Neutrophil (primary cell): ENCODE results near the gene MDM2.

Experiments
- H3K27ac ChIP-seq: fragments of 200-600 bp; sonication (generic); 2 replicates; pipeline ENCODE4 v1.5.1; 2016; ENCODE audit warnings: mild to moderate bottlenecking, moderate library complexity
- H3K27me3 ChIP-seq: fragments of 200-600 bp; sonication (generic); 2 replicates; pipeline ENCODE4 v1.6.0; 2016; ENCODE audit warnings: mild to moderate bottlenecking
- H3K36me3 ChIP-seq: fragments of 200-600 bp; sonication (generic); 2 replicates; pipeline ENCODE4 v1.5.1; 2017
- H3K4me1 ChIP-seq, 2 experiments: fragments of 200-600 bp in 1 of 2; sonication (generic) in 1 of 2; 1 replicate in 1 of 2; 2 replicates in 1 of 2; pipeline versions ENCODE4 v1.5.1 to v1.6.1; 2013 to 2016; ENCODE audit warnings: low read depth in 1 of 2, low read length in 1 of 2, mild to moderate bottlenecking in 1 of 2, moderate library complexity in 1 of 2; ENCODE audit not compliant: control insufficient read depth in 1 of 2, insufficient read depth in 1 of 2
- H3K4me3 ChIP-seq, 2 experiments: fragments of 200-600 bp in 1 of 2; sonication (generic) in 1 of 2; 1 replicate in 1 of 2; 2 replicates in 1 of 2; pipeline ENCODE4 v1.5.1; 2013 to 2016; ENCODE audit warnings: low read depth in 1 of 2, low read length in 1 of 2, mild to moderate bottlenecking in 1 of 2, moderate library complexity in 1 of 2
- H3K9me3 ChIP-seq: fragments of 200-600 bp; sonication (generic); 2 replicates; pipeline ENCODE4 v1.5.1; 2016
- CTCF ChIP-seq: fragments of 200-600 bp; sonication (generic); IDR thresholded peaks from 2 replicates; pipeline ENCODE4 v1.5.1; 2016; ENCODE audit warnings: antibody characterized with exemption

Gene MDM2

GRCh38 chr12:68824131-68824530, 16.2 kb downstream of the MDM2 start:
- no peaks in the 10 kb centered on the region for H3K27me3 ChIP-seq
- no peak for TF ChIP-seq CTCF
- no peak overlapping the region for H3K4me3 ChIP-seq
- H3K27ac ChIP-seq, result no peak overlapping the region
- H3K9me3 ChIP-seq, result no peaks in the 10 kb centered on the region
- H3K4me1 ChIP-seq, result no peaks in the 10 kb centered on the region
- H3K36me3 ChIP-seq, result peaks cover 92% of the 10 kb centered on the region

- Histone ChIP-seq H3K27me3 (no peaks in the 10 kb centered on the region), H3K4me3 (no peak overlapping the region), H3K36me3 (peaks cover 93% of the 10 kb centered on the region), H3K27ac (no peak overlapping the region), H3K9me3 (no peaks in the 10 kb centered on the region), H3K4me1 (no peaks in the 10 kb centered on the region)
- TF ChIP-seq CTCF, result no peak
These were observed 16.7 kb downstream of the MDM2 start for GRCh38 chr12:68824597-68825250.

- no peaks in the 10 kb centered on the region for H3K4me1 ChIP-seq
- H3K36me3 ChIP-seq, result peaks cover 93% of the 10 kb centered on the region
- no peaks in the 10 kb centered on the region for H3K9me3 ChIP-seq
- H3K27me3 ChIP-seq, result no peaks in the 10 kb centered on the region
- no peak overlapping the region for H3K4me3 ChIP-seq
- no peak for TF ChIP-seq CTCF
- H3K27ac ChIP-seq, result no peak overlapping the region
These were observed 17.7 kb downstream of the MDM2 start for GRCh38 chr12:68825569-68826217.

DNA sequence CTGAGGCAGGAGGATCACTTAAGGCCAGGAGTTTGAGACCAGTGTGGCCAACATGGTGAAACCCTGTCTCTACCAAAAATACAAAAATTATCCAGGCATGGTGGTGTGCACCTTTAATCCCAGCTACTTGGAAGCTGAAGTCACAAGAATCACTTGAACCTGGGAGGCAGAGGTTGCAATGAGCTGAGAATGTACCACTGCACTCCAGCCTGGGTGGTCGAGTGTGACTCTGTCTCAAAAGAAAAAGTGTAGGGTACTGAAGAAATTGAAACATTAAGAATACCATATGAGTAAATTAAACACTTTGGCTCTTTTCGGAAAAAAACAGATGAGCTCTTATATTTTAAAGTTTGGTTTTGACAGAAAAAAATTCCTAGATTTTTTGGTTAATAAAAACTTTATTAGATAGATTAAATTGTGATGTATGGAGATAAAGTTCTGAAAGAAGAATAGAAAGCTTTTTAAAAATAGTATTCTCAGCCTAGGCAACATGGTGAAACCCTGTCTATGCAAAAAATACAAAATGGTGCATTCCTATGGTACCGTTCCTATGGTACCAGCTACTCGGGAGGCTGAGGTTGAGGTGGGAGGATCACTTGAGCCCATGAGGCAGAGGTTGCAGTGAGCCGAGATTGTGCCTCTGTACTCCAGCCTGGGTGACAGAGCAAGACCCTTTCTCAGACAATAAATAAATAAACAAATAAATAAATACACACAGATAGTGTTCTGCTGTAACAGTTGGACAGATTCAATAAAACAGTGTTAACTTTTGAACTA, 20.1 kb downstream of the MDM2 start:
- Histone ChIP-seq H3K27me3 (no peaks in the 10 kb centered on the region), H3K36me3 (peaks cover 96% of the 10 kb centered on the region), H3K27ac (peak overlapping the region; percentile 29), H3K4me1 (no peaks in the 10 kb centered on the region), H3K4me3 (no peak overlapping the region), H3K9me3 (no peaks in the 10 kb centered on the region)
- no peak for TF ChIP-seq CTCF

GRCh38 chr12:68828672-68829068, 20.7 kb downstream of the MDM2 start:
- TF ChIP-seq CTCF, result no peak
- H3K36me3 ChIP-seq, result peaks cover 95% of the 10 kb centered on the region

More at GRCh38 chr12:68828672-68829068, 20.7 kb downstream of the MDM2 start:
- Histone ChIP-seq H3K9me3 (no peaks in the 10 kb centered on the region), H3K27ac (peak overlapping the region; percentile 29), H3K27me3 (no peaks in the 10 kb centered on the region), H3K4me3 (no peak overlapping the region), H3K4me1 (no peaks in the 10 kb centered on the region)
